ENCODE measurements around the gene DPYD.

DPYD gene

DNA sequence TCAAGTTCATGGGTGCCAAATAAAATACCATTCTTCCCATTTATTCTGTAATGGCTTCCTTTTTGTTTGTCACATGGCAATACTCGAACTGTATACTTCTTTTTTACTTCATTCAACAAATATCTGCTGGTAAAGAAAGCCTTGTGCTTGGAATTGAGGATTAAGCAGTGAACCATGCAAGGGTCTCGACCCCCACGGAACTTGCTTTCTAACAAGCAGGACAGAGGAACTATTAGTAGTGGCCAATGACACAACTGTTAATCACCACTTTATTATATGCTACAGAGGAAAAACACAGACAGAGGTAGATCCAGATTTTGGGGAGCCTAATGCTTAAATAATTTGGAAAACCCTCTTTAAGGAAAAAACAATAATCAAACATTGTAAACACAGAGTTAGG, 542.2 kb downstream of the DPYD start:
- Histone ChIP-seq H3K4me2 (ENCODE audit: low read depth, low read length, poor library complexity, severe bottlenecking) (no peak overlapping the region), H3K9ac (ENCODE audit: low read length) (no peak overlapping the region), H3K9me3 (ENCODE audit: insufficient read depth, low read length) (no peaks in the 10 kb centered on the region), H4K20me1 (ENCODE audit: low read depth, low read length) (no peaks in the 10 kb centered on the region), H3K4me3 (ENCODE audit: insufficient read depth, low read length, poor library complexity, severe bottlenecking) (no peak overlapping the region), H2AFZ (ENCODE audit: low read depth, low read length, severe bottlenecking) (no peak overlapping the region), H3K36me3 (ENCODE audit: low read length) (no peaks in the 10 kb centered on the region), H3K79me2 (ENCODE audit: insufficient read depth, low read length) (no peaks in the 10 kb centered on the region), H3F3A (ENCODE audit: insufficient read depth) (no peaks in the 10 kb centered on the region), H3K27me3 (ENCODE audit: low read length) (no peaks in the 10 kb centered on the region), H3K27ac (ENCODE audit: low read depth, low read length) (no peak overlapping the region), H3K9me2 (replicated peaks; ENCODE audit: insufficient read depth, low read length) (no peaks in the 10 kb centered on the region)
- TF ChIP-seq, protein P1, sequence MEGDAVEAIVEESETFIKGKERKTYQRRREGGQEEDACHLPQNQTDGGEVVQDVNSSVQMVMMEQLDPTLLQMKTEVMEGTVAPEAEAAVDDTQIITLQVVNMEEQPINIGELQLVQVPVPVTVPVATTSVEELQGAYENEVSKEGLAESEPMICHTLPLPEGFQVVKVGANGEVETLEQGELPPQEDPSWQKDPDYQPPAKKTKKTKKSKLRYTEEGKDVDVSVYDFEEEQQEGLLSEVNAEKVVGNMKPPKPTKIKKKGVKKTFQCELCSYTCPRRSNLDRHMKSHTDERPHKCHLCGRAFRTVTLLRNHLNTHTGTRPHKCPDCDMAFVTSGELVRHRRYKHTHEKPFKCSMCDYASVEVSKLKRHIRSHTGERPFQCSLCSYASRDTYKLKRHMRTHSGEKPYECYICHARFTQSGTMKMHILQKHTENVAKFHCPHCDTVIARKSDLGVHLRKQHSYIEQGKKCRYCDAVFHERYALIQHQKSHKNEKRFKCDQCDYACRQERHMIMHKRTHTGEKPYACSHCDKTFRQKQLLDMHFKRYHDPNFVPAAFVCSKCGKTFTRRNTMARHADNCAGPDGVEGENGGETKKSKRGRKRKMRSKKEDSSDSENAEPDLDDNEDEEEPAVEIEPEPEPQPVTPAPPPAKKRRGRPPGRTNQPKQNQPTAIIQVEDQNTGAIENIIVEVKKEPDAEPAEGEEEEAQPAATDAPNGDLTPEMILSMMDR (IDR thresholded peaks at IDR 0.05; ENCODE audit: insufficient read depth, low read length, poor library complexity, severe bottlenecking), result no peak
- no peak for TF ChIP-seq EZH2phosphoT487 (conservative IDR thresholded peaks at IDR 0.05; ENCODE audit: low read length)

DNA sequence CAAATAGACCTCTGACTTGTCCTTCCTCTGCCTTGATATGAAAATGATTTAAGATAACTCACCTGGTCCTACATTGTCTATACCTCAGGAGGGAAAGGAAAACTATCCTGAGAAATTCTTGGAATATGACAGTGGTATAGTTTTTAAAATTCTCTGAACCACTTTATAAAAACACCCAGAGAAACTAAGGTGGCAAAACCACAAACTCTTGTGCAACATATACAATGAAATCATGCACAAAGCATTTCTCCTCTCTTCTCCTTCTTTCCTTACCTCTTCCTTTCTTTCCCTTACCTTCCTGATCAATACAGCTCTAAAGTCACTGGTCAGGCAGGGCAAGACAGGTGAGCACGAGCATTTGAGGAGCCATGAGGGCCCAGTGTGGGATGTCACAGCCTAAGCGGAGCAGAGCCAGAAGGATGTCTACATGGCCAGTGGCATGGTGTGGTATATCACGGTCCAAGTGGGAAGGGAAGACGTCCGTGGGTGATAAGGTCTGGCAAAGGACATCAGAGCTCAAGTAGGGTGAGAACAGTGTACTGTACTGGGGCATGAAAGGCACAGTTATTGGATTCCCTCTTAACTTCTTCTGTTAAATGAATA, 543.3 kb downstream of the DPYD start:
- Histone ChIP-seq H3K4me3 (ENCODE audit: insufficient read depth, low read length, poor library complexity, severe bottlenecking) (no peak overlapping the region), H3F3A (ENCODE audit: insufficient read depth) (no peaks in the 10 kb centered on the region), H3K27me3 (ENCODE audit: low read length) (no peaks in the 10 kb centered on the region), H3K27ac (ENCODE audit: low read depth, low read length) (no peak overlapping the region), H4K20me1 (ENCODE audit: low read depth, low read length) (no peaks in the 10 kb centered on the region), H3K9me3 (ENCODE audit: insufficient read depth, low read length) (no peaks in the 10 kb centered on the region), H3K9me2 (replicated peaks; ENCODE audit: insufficient read depth, low read length) (no peaks in the 10 kb centered on the region), H3K4me2 (ENCODE audit: low read depth, low read length, poor library complexity, severe bottlenecking) (no peak overlapping the region), H3K79me2 (ENCODE audit: insufficient read depth, low read length) (no peaks in the 10 kb centered on the region), H2AFZ (ENCODE audit: low read depth, low read length, severe bottlenecking) (no peak overlapping the region), H3K36me3 (ENCODE audit: low read length) (no peaks in the 10 kb centered on the region), H3K9ac (ENCODE audit: low read length) (no peak overlapping the region)
- TF ChIP-seq, protein P1 (IDR thresholded peaks at IDR 0.05; ENCODE audit: insufficient read depth, low read length, poor library complexity, severe bottlenecking), result no peak
- no peak for TF ChIP-seq EZH2phosphoT487 (conservative IDR thresholded peaks at IDR 0.05; ENCODE audit: low read length)

DNA sequence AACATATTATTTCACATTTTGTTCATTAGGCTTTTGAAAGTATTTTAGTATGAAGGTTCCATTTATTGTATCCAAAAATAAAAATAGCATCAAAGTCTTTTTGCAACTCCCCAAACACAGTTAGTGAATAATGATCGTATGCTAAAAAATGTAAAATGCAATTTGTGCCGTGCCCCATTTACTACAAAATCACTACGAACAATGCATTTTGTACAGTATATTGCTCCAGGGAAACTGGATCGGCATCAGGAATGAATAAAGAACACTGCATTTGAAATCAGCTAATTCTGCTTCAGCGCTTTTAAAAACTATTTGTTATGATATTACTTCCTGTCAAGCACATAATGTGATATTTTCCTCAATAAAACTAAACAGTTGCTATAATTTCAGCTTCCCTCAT, 547.8 kb downstream of the DPYD start:
- Histone ChIP-seq H3K27ac (ENCODE audit: low read depth, low read length) (no peak overlapping the region), H3K79me2 (ENCODE audit: insufficient read depth, low read length) (no peaks in the 10 kb centered on the region), H3K9me3 (ENCODE audit: insufficient read depth, low read length) (no peaks in the 10 kb centered on the region), H3K9ac (ENCODE audit: low read length) (no peak overlapping the region), H4K20me1 (ENCODE audit: low read depth, low read length) (no peaks in the 10 kb centered on the region), H3F3A (ENCODE audit: insufficient read depth) (no peaks in the 10 kb centered on the region), H3K36me3 (ENCODE audit: low read length) (no peaks in the 10 kb centered on the region), H2AFZ (ENCODE audit: low read depth, low read length, severe bottlenecking) (no peak overlapping the region), H3K4me3 (ENCODE audit: insufficient read depth, low read length, poor library complexity, severe bottlenecking) (no peak overlapping the region), H3K9me2 (replicated peaks; ENCODE audit: insufficient read depth, low read length) (no peaks in the 10 kb centered on the region), H3K4me2 (ENCODE audit: low read depth, low read length, poor library complexity, severe bottlenecking) (no peak overlapping the region), H3K27me3 (ENCODE audit: low read length) (no peaks in the 10 kb centered on the region)
- TF ChIP-seq, protein P1 (IDR thresholded peaks at IDR 0.05; ENCODE audit: insufficient read depth, low read length, poor library complexity, severe bottlenecking), result no peak
- TF ChIP-seq EZH2phosphoT487 (conservative IDR thresholded peaks at IDR 0.05; ENCODE audit: low read length), result no peak

Measured in SU-DHL-6 (cell line).